ENCODE results near the gene TMEM222. TPM values are rescaled to one million over a fixed set of nuclear protein-coding genes. Genes with fewer than 3 reads are reported as not detected.

Gene TMEM222
- polyA plus RNA-seq, 1 donor from 2014 or later: 68.0 TPM

DNA sequence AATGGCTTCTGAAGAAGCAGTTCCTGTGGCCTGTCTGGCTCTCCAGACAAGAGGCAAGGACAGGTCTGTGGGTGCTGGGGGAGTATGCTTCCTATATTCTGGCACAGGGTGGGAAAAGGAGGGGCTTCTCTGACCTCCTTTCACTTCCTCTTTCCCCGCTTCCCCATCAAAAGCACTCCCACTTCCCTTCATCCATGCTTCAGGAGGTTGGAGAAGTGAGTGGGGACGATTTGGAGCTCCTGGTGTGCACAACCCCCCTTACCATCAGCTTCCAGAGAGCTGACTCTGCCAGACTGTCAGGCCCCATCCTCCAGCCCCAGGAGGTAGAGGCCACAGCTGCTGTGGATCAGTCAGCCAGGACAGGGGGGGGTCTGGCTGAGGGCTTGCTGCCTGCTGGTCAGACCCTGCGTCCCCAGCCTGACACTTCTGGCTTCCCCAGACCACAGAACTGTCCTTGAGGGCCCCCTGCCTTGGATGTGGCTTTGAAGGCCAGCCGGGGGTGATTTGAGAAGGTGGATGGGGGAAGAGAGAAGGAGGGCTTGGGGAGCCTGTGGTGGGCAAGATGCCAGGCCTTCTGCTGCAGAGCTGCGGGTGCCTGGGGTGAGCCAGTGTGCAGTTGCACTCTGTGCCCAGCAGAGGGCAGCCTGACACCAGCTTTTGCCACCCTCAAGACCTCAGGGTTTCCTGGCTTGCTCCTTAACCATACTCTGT lies 21.5 kb upstream of the TMEM222 start:
- Mint-ChIP-seq H3K27me3 (no peaks in the 10 kb centered on the region), H3K27ac (no peak overlapping the region), H3K9me3 (no peaks in the 10 kb centered on the region), H3K36me3 (peaks cover 6% of the 10 kb centered on the region), H3K4me1 (peaks cover 0 to 3% (median 3%) of the 10 kb centered on the region in 3 donors), H3K4me3 (no peak overlapping the region)

DNA sequence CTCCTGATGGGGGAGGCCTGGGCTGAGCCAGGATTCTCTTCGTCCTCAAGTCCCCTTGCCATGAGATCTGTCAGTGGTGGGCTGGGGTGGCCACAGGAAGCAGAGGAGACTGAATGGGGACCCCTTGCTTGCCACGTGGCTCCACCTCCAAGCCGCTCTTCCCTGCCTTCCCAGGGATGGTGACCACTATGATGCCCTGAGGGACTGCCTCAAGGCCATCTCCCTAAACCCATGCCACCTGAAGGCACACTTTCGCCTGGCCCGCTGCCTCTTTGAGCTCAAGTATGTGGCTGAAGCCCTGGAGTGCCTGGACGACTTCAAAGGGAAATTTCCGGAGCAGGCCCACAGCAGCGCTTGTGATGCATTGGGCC lies 20.9 kb upstream of the TMEM222 start:
- no peaks in the 10 kb centered on the region for H3K27me3 Mint-ChIP-seq
- H3K36me3 Mint-ChIP-seq: peaks cover 5% of the 10 kb centered on the region
- H3K4me1 Mint-ChIP-seq: peaks cover 0 to 3% (median 3%) of the 10 kb centered on the region in 3 donors
- no peak overlapping the region for H3K27ac Mint-ChIP-seq
- H3K4me3 Mint-ChIP-seq: no peak overlapping the region
- no peaks in the 10 kb centered on the region for H3K9me3 Mint-ChIP-seq

DNA sequence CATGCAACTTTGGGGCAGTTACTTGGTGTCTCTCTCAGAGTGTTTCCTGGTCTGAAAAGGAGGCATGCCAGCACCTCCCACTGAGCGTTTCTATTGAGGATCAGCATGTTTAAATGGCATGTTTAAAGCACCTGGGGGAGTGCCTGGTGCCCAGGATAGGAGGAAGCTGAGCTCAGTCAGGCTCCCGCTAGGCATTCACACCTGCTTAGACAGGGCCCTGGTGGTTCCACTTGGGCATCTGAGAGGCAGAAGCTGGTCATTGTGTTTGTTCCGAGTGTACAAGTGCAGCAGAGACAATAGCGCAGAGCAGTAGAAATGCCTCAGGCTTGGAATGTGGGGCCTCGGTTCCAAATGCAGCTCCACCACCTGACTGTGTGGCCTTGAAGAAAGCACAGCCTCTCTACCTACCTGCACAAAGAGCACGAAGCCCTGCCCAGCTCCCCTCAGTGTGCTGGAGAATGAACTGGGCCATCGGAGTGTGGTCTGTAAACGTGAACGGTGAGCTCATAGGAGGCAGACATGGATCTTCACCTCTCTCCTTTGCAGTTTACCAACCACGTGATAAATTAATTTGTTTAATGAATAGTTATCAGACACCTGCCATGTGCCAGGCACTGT lies 20.3 kb upstream of the TMEM222 start:
- Mint-ChIP-seq H3K9me3 (no peaks in the 10 kb centered on the region), H3K36me3 (peaks cover 2% of the 10 kb centered on the region), H3K4me3 (no peak overlapping the region), H3K4me1 (peaks cover 0 to 3% (median 3%) of the 10 kb centered on the region in 3 donors), H3K27me3 (no peaks in the 10 kb centered on the region), H3K27ac (no peak overlapping the region)

DNA sequence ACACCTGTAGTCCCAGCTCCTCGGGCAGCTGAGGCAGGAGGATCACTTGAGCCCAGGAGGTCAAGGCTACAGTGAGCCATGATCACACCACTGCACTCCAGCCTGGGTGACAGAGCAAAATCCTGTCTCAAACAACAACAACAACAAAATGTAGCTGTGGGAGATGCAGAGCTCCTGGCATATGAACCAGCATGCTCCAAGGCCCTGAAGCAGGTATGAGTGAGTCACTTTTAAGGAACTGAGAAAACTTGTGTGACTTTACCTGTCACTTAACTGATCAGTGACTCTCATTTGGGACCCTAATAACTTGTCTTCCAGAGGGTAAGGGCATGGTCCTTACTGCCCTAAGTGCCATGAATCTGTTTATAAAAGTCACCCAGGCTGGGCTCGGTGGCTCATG lies 19.4 kb upstream of the TMEM222 start:
- H3K27me3 Mint-ChIP-seq: no peaks in the 10 kb centered on the region
- H3K9me3 Mint-ChIP-seq: no peaks in the 10 kb centered on the region
- H3K4me3 Mint-ChIP-seq: no peak overlapping the region
- peaks cover 2% of the 10 kb centered on the region for H3K36me3 Mint-ChIP-seq
- H3K27ac Mint-ChIP-seq: no peak overlapping the region
- H3K4me1 Mint-ChIP-seq: peaks cover 0 to 3% (median 3%) of the 10 kb centered on the region in 3 donors

DNA sequence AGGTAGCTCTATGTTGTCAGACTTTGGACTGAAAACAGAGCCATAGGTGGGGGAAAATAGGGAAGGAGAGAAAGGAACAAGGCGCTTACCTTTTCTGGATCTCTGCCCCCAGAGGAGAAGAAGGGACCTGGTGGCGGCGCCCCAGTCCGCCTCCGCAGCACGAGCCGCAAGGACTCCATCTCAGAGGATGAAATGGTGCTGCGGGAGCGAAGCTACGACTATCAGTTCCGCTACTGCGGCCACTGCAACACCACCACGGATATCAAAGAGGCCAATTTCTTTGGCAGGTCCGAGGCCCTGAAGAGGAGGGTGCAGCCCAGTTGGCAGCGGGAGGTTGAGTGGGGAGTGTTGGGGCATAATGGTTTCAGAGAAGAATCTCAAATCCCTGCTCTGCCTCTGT lies 18.5 kb upstream of the TMEM222 start:
- peaks cover 0 to 3% (median 3%) of the 10 kb centered on the region in 3 donors for H3K4me1 Mint-ChIP-seq
- no peaks in the 10 kb centered on the region for H3K27me3 Mint-ChIP-seq
- H3K27ac Mint-ChIP-seq: no peak overlapping the region
- H3K36me3 Mint-ChIP-seq: peaks cover 2% of the 10 kb centered on the region
- H3K4me3 Mint-ChIP-seq: no peak overlapping the region
- no peaks in the 10 kb centered on the region for H3K9me3 Mint-ChIP-seq

DNA sequence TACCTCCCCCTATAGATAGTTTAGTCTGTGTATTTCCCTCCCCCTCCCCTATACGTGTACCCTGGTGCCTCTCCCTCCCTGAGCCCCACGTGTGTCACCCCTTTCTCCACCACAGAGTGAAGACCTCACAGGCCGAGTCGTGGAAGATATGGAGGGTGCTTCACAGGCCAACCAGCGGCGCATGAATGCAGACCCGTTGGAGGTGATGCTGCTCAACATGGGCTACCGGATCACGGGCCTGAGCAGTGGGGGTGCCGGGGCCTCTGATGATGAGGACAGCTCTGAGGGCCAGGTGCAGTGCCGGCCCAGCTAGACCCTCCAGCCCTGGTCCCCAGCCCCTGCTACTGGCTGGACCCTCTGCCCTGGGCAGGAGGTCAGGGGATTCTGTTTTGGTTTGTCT lies 15.9 kb upstream of the TMEM222 start:
- H3K4me3 Mint-ChIP-seq: no peak overlapping the region
- H3K27ac Mint-ChIP-seq: no peak overlapping the region
- H3K9me3 Mint-ChIP-seq: no peaks in the 10 kb centered on the region
- H3K36me3 Mint-ChIP-seq: peaks cover 2% of the 10 kb centered on the region
- H3K4me1 Mint-ChIP-seq: no peaks in the 10 kb centered on the region
- no peaks in the 10 kb centered on the region for H3K27me3 Mint-ChIP-seq

DNA sequence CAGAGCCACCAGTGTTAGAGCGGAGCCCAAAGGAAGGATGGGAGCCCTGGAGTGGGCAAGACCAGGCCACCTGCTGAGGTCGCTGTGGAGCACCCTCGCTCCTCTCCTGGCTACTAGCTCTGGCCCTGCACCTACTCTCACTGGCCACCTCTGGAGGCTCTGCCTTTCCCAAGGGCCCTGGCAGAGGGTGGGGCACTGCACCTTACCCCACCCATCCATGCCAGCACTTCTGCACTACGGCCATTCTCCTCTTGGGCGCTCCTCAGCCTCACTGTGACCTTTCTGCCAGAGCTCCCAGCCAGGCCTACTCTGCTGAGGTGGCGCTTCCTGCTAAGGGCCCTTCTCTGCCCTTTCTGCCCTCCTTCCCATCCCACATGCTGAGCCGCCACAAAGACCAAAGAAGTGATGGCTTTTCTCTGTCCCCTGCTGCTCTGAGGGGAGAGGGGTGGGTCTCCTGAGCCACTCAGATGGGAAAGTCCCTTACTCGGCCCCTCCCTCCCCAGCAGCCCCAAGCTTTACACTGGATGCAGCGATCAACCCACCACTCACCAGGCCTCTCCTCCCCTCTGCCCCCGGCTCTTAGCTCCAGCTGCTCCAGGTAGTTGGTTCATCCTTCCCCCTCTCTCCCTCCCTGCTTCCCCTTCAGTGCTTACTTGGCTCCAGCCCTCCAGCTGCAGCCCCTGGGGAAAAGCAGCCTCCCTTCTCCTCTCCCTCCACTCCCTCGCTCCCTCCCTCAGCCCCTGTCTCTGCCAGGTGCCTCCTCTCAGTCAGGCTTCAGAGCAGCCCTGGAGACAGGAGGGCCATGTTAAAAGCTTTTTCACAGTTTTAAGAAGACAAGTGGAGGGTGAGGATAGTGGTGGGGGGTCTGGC lies 14.8 kb upstream of the TMEM222 start:
- H3K36me3 Mint-ChIP-seq: peaks cover 2% of the 10 kb centered on the region
- H3K9me3 Mint-ChIP-seq: no peaks in the 10 kb centered on the region
- H3K27me3 Mint-ChIP-seq: no peaks in the 10 kb centered on the region
- H3K4me3 Mint-ChIP-seq: no peak overlapping the region
- H3K27ac Mint-ChIP-seq: peak overlapping the region in 1 of 3 donors; percentile 88
- H3K4me1 Mint-ChIP-seq: no peaks in the 10 kb centered on the region

DNA sequence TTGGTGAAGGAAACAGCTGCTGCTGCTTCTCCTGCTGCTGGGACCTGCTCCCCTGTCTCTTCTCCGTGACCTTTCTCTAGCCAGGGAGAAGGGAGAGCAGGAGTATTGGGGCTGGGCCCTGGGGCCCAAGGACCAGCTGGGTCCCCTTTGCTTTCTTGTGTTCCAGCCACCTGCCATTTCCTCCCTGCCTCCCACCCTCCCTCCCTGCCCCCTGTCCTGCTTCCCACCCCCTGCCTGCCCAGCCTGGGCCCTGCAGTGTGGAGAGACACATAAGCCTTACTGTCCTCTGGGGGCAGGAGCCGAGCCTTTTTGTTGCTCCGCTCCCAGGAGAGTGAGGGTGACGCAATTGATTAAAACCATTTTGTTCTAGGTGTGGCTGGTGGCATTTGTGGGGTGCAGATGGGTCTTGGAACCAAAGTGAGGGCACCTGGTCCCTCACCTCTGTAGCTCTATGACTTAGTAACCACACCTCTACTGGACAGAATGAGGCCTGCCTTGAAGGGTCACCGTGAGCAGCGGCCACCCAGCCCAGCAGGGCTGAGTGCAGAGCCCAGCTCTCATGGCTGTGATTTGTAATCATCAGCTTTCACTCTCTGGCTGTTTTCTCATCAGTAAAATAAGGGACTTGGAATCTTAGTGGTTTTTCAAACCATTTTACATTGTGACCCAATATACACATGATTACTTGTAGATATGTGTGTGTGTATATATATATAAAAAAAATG lies 13.9 kb upstream of the TMEM222 start:
- no peak overlapping the region for H3K4me3 Mint-ChIP-seq
- peaks cover 2% of the 10 kb centered on the region for H3K36me3 Mint-ChIP-seq
- H3K27me3 Mint-ChIP-seq: no peaks in the 10 kb centered on the region
- no peaks in the 10 kb centered on the region for H3K9me3 Mint-ChIP-seq
- no peak overlapping the region for H3K27ac Mint-ChIP-seq
- H3K4me1 Mint-ChIP-seq: no peaks in the 10 kb centered on the region

DNA sequence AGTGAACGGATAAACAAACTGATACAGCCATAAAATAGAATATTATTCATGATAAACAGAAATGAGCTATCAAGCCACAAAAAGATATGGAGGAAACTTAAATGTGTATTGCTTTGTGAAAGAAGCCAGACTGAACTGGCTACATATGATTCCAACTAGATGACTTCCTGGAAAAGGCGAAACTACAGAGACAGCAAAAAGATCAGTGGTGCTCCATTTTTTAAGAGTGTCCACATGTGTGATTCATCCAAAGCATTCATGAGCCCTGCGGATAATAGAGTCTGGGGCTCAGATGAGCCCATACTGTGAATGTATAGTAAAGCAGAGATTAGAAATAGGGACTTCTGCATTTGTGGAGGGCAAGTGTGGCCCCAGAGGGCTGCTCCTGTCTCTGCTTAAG lies 7.8 kb upstream of the TMEM222 start:
- no peak overlapping the region for H3K27ac Mint-ChIP-seq
- no peaks in the 10 kb centered on the region for H3K4me1 Mint-ChIP-seq
- no peaks in the 10 kb centered on the region for H3K9me3 Mint-ChIP-seq

DNA sequence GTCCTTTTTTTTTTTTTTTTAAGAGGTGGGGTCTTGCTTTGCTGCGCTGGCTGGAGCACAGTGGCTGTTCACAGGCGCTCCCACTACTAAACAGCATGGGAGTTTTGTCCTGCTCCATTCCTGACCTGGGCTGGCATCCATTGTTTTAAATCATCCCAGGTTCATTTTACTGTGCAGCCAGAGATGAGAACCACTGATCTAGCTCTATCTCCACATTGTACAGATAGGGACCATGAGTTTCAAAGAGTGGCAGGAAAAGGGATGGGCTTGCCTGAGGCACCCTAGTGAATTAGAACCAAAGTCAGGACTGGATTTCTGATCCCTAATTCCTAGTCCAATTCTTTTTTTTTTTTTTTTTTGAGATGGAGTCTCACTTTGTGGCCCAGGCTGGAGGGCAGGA lies 7.2 kb upstream of the TMEM222 start:
- no peaks in the 10 kb centered on the region for H3K36me3 Mint-ChIP-seq
- no peak overlapping the region for H3K27ac Mint-ChIP-seq
- H3K27me3 Mint-ChIP-seq: peaks cover 4% of the 10 kb centered on the region
- H3K4me3 Mint-ChIP-seq: no peak overlapping the region
- H3K4me1 Mint-ChIP-seq: no peaks in the 10 kb centered on the region
- no peaks in the 10 kb centered on the region for H3K9me3 Mint-ChIP-seq

More for the DNA sequence above, 7.8 kb upstream of the TMEM222 start:
- Mint-ChIP-seq H3K27me3 (peaks cover 3% of the 10 kb centered on the region), H3K4me3 (no peak overlapping the region), H3K36me3 (no peaks in the 10 kb centered on the region)

DNA sequence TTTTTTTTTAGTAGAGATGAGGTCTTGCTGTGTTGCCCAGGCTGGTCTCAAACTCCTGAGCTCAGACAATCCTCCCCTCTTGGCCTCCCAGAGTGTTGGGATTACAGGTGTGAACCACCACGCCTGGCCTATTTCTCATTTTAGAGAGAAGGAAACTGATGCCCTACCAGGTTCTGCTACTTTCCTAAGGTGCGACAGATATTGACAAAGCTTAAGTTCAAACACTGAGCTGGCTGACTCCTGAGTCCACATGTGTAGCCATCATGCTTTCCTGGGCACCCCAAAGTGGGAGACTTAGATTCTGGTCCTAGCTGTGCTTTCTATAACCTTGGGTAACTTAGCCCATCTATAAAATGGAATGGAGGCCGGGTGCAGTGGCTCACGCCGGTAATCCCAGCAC lies 5.1 kb upstream of the TMEM222 start:
- peaks cover 5% of the 10 kb centered on the region for H3K27me3 Mint-ChIP-seq
- H3K36me3 Mint-ChIP-seq: no peaks in the 10 kb centered on the region
- H3K9me3 Mint-ChIP-seq: no peaks in the 10 kb centered on the region
- peaks cover 3 to 7% (median 4%) of the 10 kb centered on the region in 3 donors for H3K4me1 Mint-ChIP-seq
- H3K4me3 Mint-ChIP-seq: no peak overlapping the region
- no peak overlapping the region for H3K27ac Mint-ChIP-seq

DNA sequence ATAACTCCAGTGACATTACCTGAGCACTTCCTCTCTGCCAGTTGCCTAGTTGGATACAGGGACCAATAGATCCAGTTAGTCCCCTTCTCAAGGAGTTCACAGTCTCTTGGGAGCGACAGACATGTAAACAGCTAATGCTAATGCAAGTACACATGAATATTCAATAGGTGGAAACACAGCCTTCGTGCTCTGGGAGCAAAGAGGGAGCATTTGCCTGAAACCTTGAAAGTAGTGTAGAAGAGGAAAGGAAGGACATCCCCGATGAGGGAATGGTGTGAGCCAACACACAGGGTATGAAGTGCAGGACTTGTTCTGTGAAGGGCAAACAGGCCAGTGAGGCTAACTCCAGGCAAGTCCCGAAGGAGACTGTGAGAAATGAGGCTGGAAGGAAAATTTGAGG lies 3.8 kb upstream of the TMEM222 start:
- Mint-ChIP-seq H3K36me3 (peaks cover 1% of the 10 kb centered on the region), H3K9me3 (no peaks in the 10 kb centered on the region), H3K4me1 (peaks cover 10 to 11% (median 10%) of the 10 kb centered on the region in 3 donors), H3K27me3 (peaks cover 5% of the 10 kb centered on the region), H3K27ac (peak overlapping the region in 2 of 3 donors; percentile 59 to 76), H3K4me3 (peak overlapping the region in 1 of 4 donors; percentile 33)

DNA sequence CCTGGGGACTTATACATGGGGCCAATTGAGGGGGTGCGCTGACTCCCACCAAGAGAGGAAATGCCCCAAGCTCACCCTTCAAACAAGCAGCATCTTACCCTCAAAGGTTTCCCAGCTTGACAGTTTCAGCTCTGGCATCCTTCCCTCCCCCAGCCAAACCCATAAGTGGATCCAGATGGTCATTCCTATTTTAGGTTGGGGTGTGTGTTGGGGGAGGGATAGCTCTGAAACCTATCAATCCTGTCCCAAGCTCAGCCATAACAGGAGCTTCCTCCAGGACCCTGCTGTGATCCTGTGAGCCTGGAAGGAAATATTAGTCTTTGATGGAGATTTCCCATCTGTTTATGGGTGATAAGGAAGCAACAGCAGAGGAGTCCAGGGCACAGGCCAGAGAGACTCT lies 3.4 kb upstream of the TMEM222 start:
- peak overlapping the region in 1 of 3 donors; percentile 59 for H3K27ac Mint-ChIP-seq
- no peak overlapping the region for H3K4me3 Mint-ChIP-seq
- peaks cover 1% of the 10 kb centered on the region for H3K36me3 Mint-ChIP-seq
- H3K27me3 Mint-ChIP-seq: peaks cover 5% of the 10 kb centered on the region
- no peaks in the 10 kb centered on the region for H3K9me3 Mint-ChIP-seq
- peaks cover 11 to 12% (median 12%) of the 10 kb centered on the region in 3 donors for H3K4me1 Mint-ChIP-seq

DNA sequence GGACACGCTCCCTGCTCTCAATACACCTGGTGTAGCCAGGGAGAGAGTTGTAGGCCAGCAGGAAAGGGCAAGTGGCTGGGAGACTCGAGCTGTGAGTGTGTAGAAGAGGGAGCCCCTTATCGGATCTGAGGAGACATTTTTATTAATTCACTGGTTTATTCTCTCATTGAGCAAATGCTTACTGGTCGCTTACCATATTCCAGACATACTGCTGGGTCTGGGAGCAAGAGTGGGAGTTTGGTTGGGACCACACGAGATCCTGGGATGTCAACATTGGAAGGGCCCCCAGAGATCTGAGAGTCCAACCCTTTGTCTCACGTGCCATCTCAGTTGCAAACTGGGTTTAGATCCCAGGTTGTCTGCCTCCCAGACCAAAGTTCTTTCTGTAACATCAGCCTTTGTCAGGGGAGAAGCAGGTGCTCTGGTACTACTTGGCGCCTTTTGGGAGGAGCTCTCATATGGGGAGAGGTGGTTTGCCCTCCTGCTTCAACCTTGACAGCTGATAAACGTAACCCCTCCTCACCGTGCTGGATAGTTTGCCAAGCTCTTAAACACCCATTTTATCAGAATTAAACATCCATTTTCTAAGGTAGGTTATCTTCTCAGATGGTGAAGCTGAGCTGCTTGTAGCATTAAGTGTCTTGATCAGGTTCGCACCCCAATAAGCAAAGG lies 742 bp downstream of the TMEM222 start:
- Mint-ChIP-seq H3K4me1 (peaks cover 34 to 40% (median 36%) of the 10 kb centered on the region in 3 donors), H3K4me3 (peak overlapping the region; percentile 96 to 99 (median 98)), H3K36me3 (peaks cover 1% of the 10 kb centered on the region), H3K9me3 (no peaks in the 10 kb centered on the region), H3K27me3 (peaks cover 5% of the 10 kb centered on the region), H3K27ac (peak overlapping the region; percentile 94 to 97 (median 96))

Data from IgD-negative memory B cell (primary cell).